NCI-H748 (cell line): ENCODE measurements around the gene MPZL1.
A peak's percentile ranks its signal among the peaks of the same experiment; 100 is the strongest.

Experiments
- DNase-seq: peaks from one replicate; lab custom pipeline; 2025; ENCODE audit not compliant: unreplicated experiment; lab: John Stamatoyannopoulos, UW

Gene MPZL1

GRCh38 chr1:167721617-167722151, at the start of gene MPZL1:
Gene MPZL1, plus strand, starts transcription at chr1:167721982. Its CDS starts 170 bp downstream, at chr1:167722152.
- DNase-seq, result peak; percentile 92

- DNase-seq, result no peak
Observed at GRCh38 chr1:167672831-167673230, 49.0 kb upstream of the MPZL1 start.

DNA sequence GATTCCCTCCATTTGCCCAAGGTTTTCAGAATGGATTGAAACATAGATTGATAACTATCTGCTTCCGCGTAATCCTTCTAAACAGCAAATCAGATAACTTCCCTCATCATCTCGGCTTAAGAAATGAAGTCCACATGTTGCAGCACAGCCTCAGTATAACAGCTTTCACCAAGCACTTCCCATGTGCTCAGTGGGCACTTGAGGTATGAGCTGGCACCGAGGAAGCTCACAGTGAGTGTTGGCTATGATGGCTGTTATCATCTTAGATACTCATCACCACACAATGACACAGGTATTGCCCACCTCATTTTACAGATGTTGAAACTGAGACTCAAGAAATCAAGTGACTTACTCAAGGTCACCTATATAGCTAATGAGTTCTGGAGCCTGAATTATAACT, 48.5 kb upstream of the MPZL1 start:
- DNase-seq, result no peak

- DNase-seq, result no peak
Observed at GRCh38 chr1:167674156-167674555, 47.6 kb upstream of the MPZL1 start.

GRCh38 chr1:167675440-167675839, 46.3 kb upstream of the MPZL1 start:
- no peak for DNase-seq

DNA sequence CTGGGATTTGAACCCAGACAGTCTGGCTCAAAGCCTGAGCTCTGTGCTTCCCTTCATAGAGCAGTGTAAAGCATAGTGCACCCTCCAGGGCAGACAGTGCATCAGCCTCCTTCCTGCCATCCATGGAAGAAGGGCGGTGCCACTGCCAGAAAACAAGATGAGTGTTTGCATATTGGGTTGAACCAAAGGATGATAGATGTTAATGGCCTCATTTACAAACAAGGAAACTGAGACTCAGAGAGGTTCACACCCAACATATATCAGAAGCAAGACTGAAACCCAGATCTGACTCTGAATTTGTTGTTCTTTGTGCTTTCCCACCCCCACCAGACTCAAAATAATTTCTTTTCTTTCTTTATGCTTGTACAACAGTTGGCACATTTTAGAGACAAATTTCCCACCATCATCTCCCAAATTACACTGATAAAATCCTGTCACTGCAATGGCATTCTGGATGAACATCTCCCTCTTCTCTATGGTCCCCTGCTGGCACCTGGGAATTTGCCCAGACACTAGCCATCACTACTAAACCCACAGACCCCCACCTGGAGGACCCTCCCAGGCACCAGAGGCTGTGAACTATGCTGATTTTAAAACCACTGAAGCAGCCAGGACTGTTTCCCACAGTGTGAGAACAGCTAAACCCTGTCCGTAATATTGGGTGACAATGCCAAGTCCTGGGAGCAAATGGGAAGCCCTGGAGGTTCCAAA, 45.4 kb upstream of the MPZL1 start:
- peak; percentile 28 for DNase-seq

DNA sequence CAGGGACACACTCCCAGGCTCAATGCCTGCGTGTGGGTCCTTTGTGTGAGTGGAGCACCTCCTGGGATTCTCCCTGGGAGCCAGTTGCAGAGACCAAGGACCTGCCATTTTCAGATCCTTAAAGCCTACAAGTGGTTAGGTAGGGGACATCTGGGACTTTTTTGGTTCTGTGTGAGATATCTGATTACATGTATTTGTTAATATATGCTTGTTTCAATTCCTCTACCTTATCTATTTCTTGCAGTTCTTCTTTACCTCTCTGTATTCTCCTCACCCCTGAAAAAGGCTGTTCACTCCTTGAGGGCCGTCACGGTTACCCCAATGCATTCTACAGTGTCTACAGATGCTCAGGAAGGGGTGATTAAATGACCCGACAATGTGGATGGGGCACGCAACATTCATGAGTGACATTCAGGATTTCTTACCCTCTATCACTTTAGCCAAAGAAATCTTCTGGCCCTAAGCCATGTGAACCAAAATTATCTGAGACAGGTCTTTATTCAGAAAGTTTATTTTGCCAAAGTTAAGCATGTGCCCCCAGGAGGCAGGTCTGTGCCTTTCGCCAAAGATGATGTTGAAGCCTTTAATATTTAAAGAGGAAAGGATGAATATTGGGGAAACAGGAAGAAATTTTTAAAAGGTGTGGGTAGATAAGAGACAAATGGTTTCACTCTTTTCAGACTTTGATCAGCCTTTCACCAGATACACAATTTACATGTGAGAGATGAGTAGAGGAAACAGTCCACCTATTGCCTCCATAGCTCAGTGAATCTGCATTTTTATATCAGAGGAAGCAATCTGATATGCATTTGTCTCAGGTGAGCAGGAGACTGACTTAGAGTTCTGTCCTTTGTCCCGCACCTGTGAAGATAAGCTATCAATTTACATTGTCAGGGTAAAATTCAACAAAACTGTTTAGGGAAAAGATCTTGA, 44.6 kb upstream of the MPZL1 start:
- DNase-seq, result no peak

DNA sequence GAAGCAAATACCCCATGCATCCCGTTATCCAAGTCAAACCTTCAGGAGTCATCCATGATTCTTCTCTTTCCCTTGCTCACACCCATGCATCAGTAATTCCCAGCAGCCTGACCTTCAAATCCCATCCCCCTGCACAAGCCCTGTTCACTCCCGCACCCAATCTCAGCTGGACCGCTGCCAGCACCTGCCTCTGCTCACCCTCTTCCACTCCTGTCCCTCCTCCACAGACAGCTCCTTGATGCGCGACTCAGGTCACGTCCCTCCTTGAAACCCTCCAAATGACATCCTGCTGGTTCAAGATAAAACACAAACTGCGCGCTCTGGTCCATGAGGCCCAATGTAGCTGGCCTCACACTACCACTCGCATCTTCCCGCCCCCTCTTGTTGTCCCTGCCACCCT, 43.4 kb upstream of the MPZL1 start:
- DNase-seq, result no peak

DNA sequence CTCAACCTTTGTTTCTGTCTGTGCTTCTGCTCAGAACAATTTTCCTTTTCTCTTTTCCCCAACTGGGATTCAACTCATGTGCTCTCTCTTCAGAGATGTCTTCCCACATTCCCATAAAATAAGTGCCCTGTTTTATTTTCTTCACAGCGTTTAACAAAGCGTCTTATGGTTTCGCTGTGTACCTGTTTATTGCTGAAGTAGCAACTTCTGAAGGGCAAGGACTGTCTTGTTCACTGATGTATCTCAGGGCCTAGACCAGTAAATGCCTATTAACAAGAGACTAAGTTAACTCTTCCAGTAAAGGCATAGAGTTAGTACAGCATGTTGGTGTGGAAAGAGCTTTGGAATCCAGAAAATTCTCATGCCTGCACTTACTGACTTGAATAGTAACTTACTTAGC, 42.9 kb upstream of the MPZL1 start:
- no peak for DNase-seq

DNA sequence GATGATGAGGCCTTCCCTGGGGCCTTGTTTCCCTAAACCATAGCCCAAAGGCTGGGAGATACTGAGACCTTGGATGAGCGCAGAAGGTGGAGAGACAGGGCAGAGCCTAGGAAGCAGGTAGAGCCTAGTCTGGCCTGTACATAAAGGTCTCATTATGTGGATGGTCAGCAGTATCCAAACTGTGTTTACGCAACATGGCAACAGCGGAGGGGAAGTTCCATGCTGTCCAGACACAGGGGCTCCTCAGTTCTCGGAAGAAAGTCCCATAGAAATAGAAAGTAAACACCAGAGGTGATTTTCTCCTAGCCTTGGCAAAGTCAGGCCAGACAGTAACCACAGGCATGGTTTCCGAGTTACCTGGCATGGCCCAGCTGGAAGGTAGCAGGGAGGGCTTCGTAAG, 42.1 kb upstream of the MPZL1 start:
- DNase-seq, result no peak

DNA sequence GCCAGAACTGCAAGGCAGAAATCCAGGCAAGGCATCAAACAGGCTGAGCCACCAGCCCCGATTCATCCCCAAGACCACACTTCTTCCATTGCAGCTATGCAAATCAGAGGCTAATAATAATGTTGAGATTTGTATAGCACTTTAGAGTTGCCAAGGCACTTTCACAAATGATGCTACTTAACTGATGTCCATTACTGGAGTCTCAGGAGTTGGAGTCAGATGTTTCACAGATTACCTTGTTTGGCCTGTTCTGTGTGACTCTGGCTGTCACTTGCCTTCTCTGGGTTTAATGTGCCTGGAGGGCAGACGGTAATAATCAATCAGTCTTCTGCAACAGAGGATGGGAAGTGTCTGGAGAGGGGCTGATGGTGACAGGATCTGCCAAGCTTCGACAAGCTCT, 40.8 kb upstream of the MPZL1 start:
- DNase-seq, result no peak

GRCh38 chr1:167681451-167682098, 40.2 kb upstream of the MPZL1 start:
- DNase-seq, result no peak

GRCh38 chr1:167683226-167683625, 38.6 kb upstream of the MPZL1 start:
- DNase-seq, result no peak

DNA sequence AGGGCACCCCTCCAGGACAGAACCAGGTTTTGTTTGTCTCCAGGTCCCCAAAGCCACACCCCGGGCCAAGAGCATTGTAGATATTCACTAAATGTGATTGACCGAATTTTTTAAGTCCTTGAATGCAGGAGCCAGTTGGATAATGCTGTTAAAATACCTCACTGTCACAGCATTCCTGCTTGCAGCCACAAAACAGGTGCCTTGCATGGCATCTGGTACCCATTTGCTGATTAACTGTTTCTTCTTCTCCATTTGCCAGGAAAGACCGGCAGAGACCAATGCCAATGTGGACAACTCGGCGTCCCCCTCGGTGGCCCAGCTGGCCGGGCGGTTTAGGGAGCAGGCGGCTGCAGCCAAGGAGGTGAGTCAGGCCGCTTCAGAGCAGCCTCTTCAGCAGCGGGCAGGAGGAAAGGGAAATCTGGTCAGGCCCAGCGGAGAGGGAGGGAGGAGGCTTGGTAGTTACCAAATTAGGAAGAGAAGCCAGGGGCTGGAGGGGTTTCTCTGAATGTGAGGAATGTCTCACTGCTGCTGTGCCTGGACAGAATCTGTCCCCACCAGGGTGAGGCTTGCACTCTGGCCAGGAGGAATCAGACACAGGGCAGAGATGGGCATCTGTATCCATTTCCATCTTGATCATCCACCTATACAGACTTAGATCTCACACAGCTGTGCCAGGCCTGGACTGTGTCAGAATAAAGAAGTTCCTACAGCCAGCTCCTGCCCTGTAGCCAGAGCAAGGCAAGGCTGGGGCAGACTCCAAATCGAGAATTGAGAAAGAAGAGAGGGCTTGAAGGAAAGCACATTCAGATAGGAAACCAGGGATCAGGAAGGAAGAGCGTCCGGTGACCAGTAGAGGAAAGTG, 37.9 kb upstream of the MPZL1 start:
- no peak for DNase-seq

DNA sequence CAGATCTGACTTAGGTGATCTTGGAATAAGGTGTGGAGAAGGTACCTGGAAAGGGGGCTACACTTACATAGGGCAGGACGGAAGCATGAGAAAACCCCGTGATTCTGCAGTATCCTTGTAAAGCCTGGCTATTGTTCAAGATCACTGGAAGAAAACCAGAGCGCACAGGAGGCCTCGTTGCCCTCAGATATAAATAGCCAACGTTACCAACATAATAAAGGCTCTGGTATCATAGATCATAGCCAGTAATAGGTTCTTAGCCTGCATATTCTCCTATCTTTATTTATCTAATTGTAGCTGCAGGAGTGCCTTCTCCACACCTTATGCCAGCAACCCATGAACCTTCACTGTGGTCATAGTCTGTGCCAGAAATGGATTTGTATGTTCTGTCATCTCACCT, 35.9 kb upstream of the MPZL1 start:
- no peak for DNase-seq

DNA sequence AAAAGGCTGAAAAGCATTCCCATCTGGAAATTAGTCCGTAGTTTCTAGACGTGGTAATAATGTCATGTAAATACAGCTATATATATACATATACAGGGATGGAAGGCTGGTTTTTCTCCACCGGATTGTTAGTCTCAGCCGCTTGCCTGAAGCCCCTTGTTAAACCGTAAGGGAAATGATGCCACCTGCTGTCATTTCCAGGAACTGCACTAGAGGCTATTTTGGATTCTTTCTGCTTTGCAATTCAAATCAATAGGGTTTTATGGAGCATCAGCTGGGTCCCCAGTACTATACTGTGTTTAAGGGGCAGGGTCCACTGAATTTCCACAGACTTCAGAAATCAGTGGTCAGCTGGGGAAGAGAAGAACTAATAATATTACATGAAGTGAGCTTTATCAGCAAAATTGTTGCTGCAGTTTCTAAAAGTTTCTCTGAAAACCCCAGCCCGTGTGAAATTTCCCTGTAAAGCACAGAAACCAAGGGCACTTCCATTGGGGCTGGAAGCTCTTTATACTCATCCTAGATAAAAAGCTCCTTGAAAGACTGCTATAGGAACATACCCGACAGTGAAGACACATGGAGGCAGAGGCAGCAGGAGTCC, 33.8 kb upstream of the MPZL1 start:
- peak; percentile 76 for DNase-seq

GRCh38 chr1:167689567-167689920, 32.2 kb upstream of the MPZL1 start:
- DNase-seq, result no peak

DNA sequence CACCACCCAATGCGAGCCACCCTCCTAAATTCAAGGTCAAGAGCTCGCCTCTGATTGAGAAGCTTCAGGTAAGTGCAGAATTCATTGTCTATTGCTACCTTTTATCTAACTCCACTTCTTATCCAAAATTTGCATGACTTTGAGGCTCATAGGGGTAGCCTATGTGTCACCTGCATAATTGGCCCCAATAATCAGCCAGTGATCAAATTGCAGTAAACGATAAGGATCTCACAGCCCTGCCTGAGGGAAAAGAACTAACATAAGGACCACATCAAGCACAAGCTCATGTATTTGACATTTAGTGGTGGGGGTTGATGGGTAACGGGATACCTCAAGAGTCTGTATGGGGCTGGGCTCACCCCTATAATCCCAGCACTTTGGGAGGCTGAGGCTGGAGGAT, 31.7 kb upstream of the MPZL1 start:
- DNase-seq, result no peak

DNA sequence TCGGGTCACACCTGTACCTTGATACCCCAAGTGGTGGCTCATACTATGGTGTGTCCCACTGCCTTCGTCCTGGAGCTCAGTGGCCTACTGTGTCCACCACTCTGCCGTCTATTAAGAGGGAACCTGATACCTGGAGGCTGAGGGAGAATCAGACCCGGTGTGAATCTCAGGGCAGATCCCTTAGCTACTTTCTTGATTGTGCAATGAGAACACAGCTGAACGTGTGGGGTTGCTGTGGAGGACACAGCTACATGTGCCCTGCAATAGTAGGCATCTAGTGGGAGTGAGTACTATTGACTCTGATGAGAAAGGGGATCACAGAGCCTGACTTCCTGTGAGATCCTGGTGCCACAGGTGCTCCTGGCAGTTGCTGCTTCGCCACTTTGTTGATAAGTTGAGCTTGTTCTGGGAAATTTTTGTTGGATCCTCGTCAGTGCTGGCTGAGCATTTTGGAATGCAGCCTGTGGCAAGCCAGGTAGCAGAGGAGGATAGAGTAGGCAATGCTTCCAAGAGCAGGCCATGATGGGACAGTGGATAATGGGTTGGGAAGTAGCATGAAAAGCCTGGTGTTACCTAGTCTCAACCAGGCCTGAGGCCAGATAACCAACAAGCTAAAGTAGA, 28.2 kb upstream of the MPZL1 start:
- DNase-seq, result no peak

DNA sequence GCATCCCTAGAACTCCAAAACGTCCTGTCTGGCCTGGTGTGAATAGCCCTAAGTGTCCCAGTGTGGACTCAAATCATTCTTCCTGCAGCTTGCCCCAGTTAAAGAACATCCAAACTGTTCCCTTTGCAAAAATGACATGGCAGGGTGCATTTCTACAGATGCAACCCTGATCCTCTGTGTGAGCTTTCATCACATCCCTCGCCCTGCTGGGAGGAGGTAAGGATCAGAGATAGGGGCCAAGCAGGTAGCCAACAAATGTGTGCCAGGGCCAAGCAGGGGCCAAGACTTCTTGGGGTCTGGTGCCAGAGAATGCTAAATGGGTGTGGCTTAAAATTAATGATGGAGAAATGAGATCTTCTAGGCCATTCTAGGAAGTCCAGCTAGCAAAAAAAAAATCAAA, 27.1 kb upstream of the MPZL1 start:
- DNase-seq, result no peak
